SJCRH30 (cell line): Measurements from ENCODE around the gene KCNQ1OT1. TPM values are rescaled to one million over a fixed set of nuclear protein-coding genes. Genes with fewer than 3 reads are reported as not detected.

Experiments
- DNase-seq, 2 experiments: peaks; one replicate each; pipeline ENCODE4 v3.0.0-alpha.2; 2015 to 2020
- H3K27ac ChIP-seq: fragments of 250-450 bp; sonication (Bioruptor Pico); 2 replicates; pipeline ENCODE4 v1.5.1; 2020; ENCODE audit warnings: mild to moderate bottlenecking, moderate library complexity
- H3K27me3 ChIP-seq: fragments of 250-450 bp; sonication (Bioruptor Pico); 2 replicates; pipeline ENCODE4 v1.5.1; 2020; ENCODE audit warnings: mild to moderate bottlenecking, moderate library complexity
- H3K36me3 ChIP-seq: fragments of 250-450 bp; sonication (Bioruptor Pico); 2 replicates; pipeline ENCODE4 v1.5.1; 2020; ENCODE audit warnings: mild to moderate bottlenecking, moderate library complexity
- H3K4me1 ChIP-seq: fragments of 250-450 bp; sonication (Bioruptor Pico); 2 replicates; pipeline ENCODE4 v1.5.1; 2020; ENCODE audit warnings: mild to moderate bottlenecking, moderate library complexity
- H3K4me3 ChIP-seq: fragments of 250-450 bp; sonication (Bioruptor Pico); 2 replicates; pipeline ENCODE4 v1.5.1; 2020; ENCODE audit warnings: mild to moderate bottlenecking, moderate library complexity
- H3K9me3 ChIP-seq: fragments of 250-450 bp; sonication (Bioruptor Pico); replicated peaks from 2 replicates; pipeline ENCODE4 v1.5.1; 2020; ENCODE audit warnings: mild to moderate bottlenecking, moderate library complexity
- total RNA-seq: library from RNA; depleted of rRNA; stranded (reverse); fragments of >200 nt; shearing (Covaris generic); gene quantifications from 2 replicates; pipeline ENCODE4 v1.2.3, GENCODE V29; 2014

Gene KCNQ1OT1
- total RNA-seq, 1 experiment from 2014 or later, result 12.3 TPM

GRCh38 chr11:2584812-2585565, 114.8 kb downstream of the KCNQ1OT1 start:
- H3K4me1 ChIP-seq, result no peaks in the 10 kb centered on the region
- no peaks in the 10 kb centered on the region for H3K27me3 ChIP-seq
- H3K4me3 ChIP-seq, result no peak overlapping the region
- H3K27ac ChIP-seq, result no peak overlapping the region
- H3K9me3 ChIP-seq, result no peaks in the 10 kb centered on the region
- no peak for DNase-seq
- H3K36me3 ChIP-seq, result no peaks in the 10 kb centered on the region

- no peak overlapping the region for H3K27ac ChIP-seq
- peaks cover 3% of the 10 kb centered on the region; the same call in 1 of the 2 replicates for H3K4me1 ChIP-seq
- no peaks in the 10 kb centered on the region for H3K27me3 ChIP-seq
- no peaks in the 10 kb centered on the region for H3K9me3 ChIP-seq
- no peak overlapping the region for H3K4me3 ChIP-seq
- H3K36me3 ChIP-seq, result no peaks in the 10 kb centered on the region
- DNase-seq, result no peak
Measured at GRCh38 chr11:2584434-2584811, 115.4 kb downstream of the KCNQ1OT1 start.

- Histone ChIP-seq H3K36me3 (no peaks in the 10 kb centered on the region), H3K4me1 (peaks cover 9% of the 10 kb centered on the region; the same call in 1 of the 2 replicates), H3K27ac (no peak overlapping the region), H3K27me3 (no peaks in the 10 kb centered on the region), H3K9me3 (no peaks in the 10 kb centered on the region), H3K4me3 (no peak overlapping the region)
- DNase-seq, result no peak
Measured at GRCh38 chr11:2583605-2583958, 116.2 kb downstream of the KCNQ1OT1 start.

GRCh38 chr11:2582946-2583604, 116.7 kb downstream of the KCNQ1OT1 start:
- peak in 1 of 2 experiments; percentile 1 for DNase-seq
- Histone ChIP-seq H3K4me1 (peaks cover 9% of the 10 kb centered on the region; the same call in 1 of the 2 replicates), H3K4me3 (no peak overlapping the region), H3K36me3 (no peaks in the 10 kb centered on the region), H3K27ac (no peak overlapping the region), H3K9me3 (no peaks in the 10 kb centered on the region), H3K27me3 (no peaks in the 10 kb centered on the region)

GRCh38 chr11:2582351-2582945, 117.3 kb downstream of the KCNQ1OT1 start:
- Histone ChIP-seq H3K27me3 (no peaks in the 10 kb centered on the region), H3K27ac (no peak overlapping the region), H3K4me3 (no peak overlapping the region), H3K4me1 (peaks cover 9% of the 10 kb centered on the region; the same call in 1 of the 2 replicates), H3K36me3 (no peaks in the 10 kb centered on the region), H3K9me3 (no peaks in the 10 kb centered on the region)
- DNase-seq, result peak in 1 of 2 experiments; percentile 2

- no peaks in the 10 kb centered on the region for H3K27me3 ChIP-seq
- no peaks in the 10 kb centered on the region for H3K9me3 ChIP-seq
- peak in 1 of 2 experiments; percentile 2 for DNase-seq
- H3K36me3 ChIP-seq, result no peaks in the 10 kb centered on the region
- H3K27ac ChIP-seq, result no peak overlapping the region
- H3K4me1 ChIP-seq, result peaks cover 9% of the 10 kb centered on the region; the same call in 1 of the 2 replicates
- no peak overlapping the region for H3K4me3 ChIP-seq
Measured at GRCh38 chr11:2581931-2582350, 117.9 kb downstream of the KCNQ1OT1 start.

- Histone ChIP-seq H3K4me1 (peaks cover 9% of the 10 kb centered on the region; the same call in 1 of the 2 replicates), H3K36me3 (no peaks in the 10 kb centered on the region), H3K4me3 (no peak overlapping the region), H3K27me3 (no peaks in the 10 kb centered on the region), H3K27ac (no peak overlapping the region), H3K9me3 (no peaks in the 10 kb centered on the region)
- DNase-seq, result no peak
Measured at GRCh38 chr11:2581151-2581930, 118.5 kb downstream of the KCNQ1OT1 start.

GRCh38 chr11:2580571-2581001, 119.2 kb downstream of the KCNQ1OT1 start:
- peaks cover 12% of the 10 kb centered on the region for H3K4me1 ChIP-seq

GRCh38 chr11:2580061-2580421, 119.8 kb downstream of the KCNQ1OT1 start:
- peaks cover 18% of the 10 kb centered on the region for H3K4me1 ChIP-seq
- H3K9me3 ChIP-seq, result no peaks in the 10 kb centered on the region
- no peak overlapping the region for H3K27ac ChIP-seq
- H3K36me3 ChIP-seq, result no peaks in the 10 kb centered on the region
- no peaks in the 10 kb centered on the region for H3K27me3 ChIP-seq
- DNase-seq, result peak in 1 of 2 experiments; percentile 2
- H3K4me3 ChIP-seq, result no peak overlapping the region

More at GRCh38 chr11:2580571-2581001, 119.2 kb downstream of the KCNQ1OT1 start:
- DNase-seq, result peak in 1 of 2 experiments; percentile 2
- H3K4me3 ChIP-seq, result no peak overlapping the region
- no peaks in the 10 kb centered on the region for H3K27me3 ChIP-seq
- H3K9me3 ChIP-seq, result no peaks in the 10 kb centered on the region
- no peaks in the 10 kb centered on the region for H3K36me3 ChIP-seq
- H3K27ac ChIP-seq, result no peak overlapping the region

GRCh38 chr11:2579315-2580060, 120.3 kb downstream of the KCNQ1OT1 start:
- Histone ChIP-seq H3K36me3 (no peaks in the 10 kb centered on the region), H3K4me3 (no peak overlapping the region), H3K27me3 (no peaks in the 10 kb centered on the region), H3K4me1 (peaks cover 22% of the 10 kb centered on the region), H3K27ac (no peak overlapping the region), H3K9me3 (no peaks in the 10 kb centered on the region)
- peak; percentile 30 to 35 for DNase-seq

- Histone ChIP-seq H3K4me1 (peaks cover 22% of the 10 kb centered on the region), H3K27ac (no peak overlapping the region), H3K36me3 (no peaks in the 10 kb centered on the region), H3K4me3 (no peak overlapping the region), H3K9me3 (no peaks in the 10 kb centered on the region), H3K27me3 (no peaks in the 10 kb centered on the region)
- no peak for DNase-seq
Measured at GRCh38 chr11:2578929-2579270, 120.9 kb downstream of the KCNQ1OT1 start.

- peak in 1 of 2 experiments; percentile 2 for DNase-seq
- Histone ChIP-seq H3K9me3 (no peaks in the 10 kb centered on the region), H3K36me3 (no peaks in the 10 kb centered on the region)
Measured at GRCh38 chr11:2577991-2578928, 121.5 kb downstream of the KCNQ1OT1 start.

More at GRCh38 chr11:2577991-2578928, 121.5 kb downstream of the KCNQ1OT1 start:
- Histone ChIP-seq H3K27me3 (no peaks in the 10 kb centered on the region), H3K4me1 (peaks cover 22% of the 10 kb centered on the region), H3K27ac (no peak overlapping the region), H3K4me3 (no peak overlapping the region)
